NCI-H2081 treated with DMSO at 0.1 percent for 48 hours (cell line): ENCODE results near the gene TRAPPC10.

ENCODE experiments used
- DNase-seq: peaks from one replicate; lab custom pipeline; 2025; lab: John Stamatoyannopoulos, UW

TRAPPC10 gene

DNA sequence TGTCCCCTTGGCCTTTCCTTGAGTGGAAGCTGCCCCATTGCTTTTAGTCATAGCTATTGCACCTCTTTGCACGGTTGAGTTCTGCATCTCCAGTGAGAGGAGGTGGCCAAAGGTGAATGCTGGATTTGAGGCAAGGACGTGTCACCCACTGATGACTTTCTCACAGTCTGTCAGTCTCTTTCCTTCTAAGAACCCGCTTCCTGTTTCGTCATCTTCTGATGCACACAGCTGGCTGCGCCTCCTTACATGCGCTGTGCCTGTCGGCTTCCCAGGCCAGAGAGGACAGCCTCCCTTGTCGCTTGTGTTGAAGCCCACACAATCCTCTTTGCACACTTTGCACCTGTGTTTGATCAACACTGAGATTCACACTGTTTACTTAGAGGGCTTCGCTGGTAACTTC, 53.3 kb downstream of the TRAPPC10 start:
- no peak for DNase-seq

GRCh38 chr21:44066116-44066515, 54.0 kb downstream of the TRAPPC10 start:
- no peak for DNase-seq

- no peak for DNase-seq
Measured at GRCh38 chr21:44067011-44067839, 55.1 kb downstream of the TRAPPC10 start.

DNA sequence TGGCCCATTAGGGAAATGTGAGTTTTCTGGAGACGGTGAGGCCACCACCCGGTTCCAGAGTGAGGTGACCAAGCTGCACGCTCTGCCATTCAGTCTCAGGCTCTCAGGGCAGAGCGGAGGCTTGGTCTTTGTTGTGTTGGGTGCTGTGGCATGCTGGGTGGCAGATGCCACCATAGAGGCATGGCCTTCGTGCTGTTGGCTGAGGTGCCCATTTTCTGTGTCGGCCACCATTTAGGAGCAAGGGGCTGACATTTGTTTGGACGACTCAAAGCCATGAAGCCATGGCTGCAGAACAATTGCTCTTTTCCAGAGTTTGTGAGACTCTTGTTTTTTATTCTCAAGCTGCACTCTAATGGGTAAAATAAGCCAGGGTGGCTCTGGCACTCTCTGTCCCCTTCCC, 58.3 kb downstream of the TRAPPC10 start:
- no peak for DNase-seq

- DNase-seq, result no peak
Measured at GRCh38 chr21:44071359-44072104, 59.4 kb downstream of the TRAPPC10 start.

DNA sequence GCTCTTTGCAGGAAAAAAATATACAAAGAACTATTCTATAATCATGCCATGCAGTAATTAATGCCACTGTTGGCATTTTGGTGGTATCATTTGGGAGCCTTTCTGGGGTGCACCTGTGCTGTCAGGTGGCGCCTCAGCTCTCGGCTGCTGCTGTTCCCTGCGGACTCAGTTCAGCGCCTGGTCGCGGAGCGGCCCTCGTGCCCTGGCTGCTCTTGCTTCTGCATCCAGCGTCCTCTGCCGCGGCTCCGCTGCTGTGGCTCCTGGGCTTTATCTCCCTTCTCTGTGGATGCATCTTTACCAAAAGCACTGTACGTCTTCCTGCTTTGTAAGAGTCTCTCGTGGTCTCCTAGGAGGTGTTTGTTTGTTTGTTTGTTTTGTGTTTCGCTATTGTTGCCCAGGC, 60.0 kb downstream of the TRAPPC10 start:
- DNase-seq, result no peak

- DNase-seq, result no peak
Measured at GRCh38 chr21:44074315-44074958, 62.3 kb downstream of the TRAPPC10 start.

- DNase-seq, result no peak
Measured at GRCh38 chr21:44076316-44076715, 64.2 kb downstream of the TRAPPC10 start.

DNA sequence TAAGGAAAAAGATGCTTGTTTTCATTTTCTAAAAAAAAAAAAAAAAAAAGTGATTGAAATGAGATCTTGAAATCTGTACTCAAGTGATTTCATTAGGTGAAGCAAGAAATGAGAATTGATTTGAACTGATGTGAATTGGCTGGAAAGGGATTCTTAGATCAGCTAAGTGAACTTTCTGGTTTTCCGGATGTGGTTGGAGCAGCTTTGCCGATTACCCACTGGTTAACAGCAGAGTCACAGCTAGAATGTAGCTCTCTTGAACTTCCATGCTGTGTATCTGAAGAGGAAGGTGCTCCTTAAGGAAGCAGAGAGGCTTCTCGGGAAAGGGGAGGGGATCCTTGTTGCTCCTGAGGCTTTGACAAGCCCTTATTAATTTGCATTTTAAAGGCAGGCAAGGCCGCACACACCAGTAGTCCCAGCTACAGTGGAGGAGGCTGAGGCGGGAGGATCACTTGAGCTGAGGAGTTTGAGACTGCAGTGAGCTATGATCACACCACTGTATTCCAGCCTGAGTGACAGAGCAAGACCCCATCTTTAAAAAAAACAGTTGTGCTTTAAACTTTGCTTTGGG, 66.4 kb downstream of the TRAPPC10 start:
- DNase-seq, result no peak

GRCh38 chr21:44079446-44079845, 67.3 kb downstream of the TRAPPC10 start:
- DNase-seq, result no peak

- no peak for DNase-seq
Measured at GRCh38 chr21:44079846-44080245, 67.7 kb downstream of the TRAPPC10 start.

DNA sequence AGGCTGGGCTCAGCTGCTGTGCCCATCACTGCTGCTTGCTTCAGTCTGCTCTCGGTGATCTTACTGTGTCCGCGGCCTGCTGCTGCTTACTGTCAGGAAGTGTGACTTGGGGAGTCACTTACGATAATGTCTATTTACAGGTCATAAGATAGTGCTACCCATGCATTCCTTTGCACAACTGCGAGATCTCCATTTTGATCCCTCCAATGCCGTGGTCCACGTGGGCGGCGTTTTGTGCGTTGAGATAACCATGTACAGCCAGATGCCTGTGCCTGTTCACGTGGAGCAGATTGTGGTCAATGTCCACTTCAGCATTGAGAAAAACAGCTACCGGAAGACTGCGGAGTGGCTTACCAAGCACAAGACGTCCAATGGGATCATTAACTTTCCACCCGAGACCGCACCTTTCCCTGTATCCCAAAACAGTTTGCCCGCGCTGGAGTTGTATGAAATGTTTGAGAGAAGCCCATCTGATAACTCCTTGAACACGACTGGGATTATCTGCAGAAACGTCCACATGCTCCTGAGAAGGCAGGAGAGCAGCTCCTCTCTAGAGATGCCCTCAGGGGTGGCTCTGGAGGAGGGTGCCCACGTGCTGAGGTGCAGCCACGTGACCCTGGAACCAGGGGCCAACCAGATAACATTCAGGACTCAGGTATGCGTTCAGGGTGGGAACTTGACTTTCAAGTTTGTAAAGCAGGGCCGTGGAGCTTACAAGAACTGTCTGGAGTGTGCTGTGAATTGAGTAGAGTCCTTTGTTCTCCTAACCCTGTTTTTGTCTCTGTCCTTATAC, 70.7 kb downstream of the TRAPPC10 start:
- no peak for DNase-seq

GRCh38 chr21:44083631-44084291, 71.7 kb downstream of the TRAPPC10 start:
- no peak for DNase-seq

DNA sequence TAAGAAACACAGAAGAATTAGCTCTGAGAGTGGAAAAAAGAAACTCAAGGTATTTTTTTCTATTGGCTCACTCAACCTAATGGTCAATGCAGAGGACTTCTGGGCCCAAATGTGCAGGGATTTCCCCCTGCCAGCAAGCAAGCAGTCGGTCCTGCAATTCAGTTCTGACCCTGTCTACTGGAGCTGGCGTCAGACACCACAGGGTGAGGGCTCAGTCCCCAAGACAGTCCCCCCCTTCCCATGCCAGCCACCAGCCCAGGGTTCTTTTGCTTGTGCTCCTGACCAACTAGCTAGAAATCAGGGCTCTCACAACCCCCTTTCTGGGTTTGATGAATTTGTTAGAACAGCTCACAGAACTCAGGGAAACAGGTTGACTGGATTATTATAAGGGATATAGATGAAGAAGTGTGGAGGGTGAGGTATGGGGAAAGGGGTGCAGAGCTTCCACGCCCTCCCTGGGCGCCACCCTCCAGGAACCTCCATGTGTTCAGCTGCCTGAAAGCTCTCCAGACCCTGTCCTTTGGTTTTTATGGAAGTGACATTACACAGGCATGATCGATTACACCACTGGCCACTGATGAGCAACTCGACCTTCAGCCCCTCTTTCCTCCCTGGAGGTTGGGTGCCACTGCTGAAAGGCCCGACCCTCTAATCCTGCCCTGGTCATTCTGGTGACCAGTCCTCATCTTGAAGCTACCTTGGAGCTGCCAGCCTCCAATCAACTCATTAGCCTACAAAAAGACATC, 72.6 kb downstream of the TRAPPC10 start:
- DNase-seq, result no peak

DNA sequence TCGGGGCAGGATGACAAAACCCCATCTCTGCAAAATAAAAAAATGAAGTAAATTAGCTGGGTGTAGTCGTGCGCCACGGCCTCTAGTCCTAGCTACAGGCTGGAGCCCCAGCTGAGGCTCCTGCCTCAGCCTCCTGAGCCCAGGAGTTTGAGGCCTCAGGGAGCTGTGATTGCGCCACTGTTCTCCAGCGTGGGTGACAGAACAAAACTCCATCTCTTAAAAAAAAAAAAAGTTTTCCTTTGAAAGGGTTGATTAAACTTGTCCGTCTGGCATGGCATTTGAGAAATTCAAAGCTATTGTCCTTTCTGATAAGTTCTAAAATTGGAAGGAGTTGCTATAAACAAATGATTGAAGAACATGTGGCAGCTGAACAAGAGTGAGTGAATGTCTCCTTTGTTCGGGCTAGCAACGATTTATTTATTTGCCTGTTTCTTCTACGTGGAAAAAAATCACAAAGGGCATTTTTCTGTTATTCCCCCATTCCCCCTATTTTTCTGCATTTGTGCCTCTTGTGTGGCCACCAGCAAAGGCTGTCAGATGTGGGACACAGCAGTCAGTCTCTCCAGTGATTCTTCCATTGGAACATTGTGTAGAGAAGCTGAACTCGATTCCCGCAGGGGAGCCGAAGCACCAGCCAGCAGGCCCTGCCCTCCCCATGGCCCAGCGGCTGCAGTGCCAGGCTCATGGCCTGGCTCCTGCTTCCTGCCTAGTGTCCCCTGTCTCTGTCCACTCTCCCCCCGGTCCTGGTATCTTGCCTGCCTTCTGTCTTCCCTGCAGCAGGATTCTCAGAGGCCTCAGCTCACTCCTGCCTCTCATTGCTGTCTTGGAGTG, 73.6 kb downstream of the TRAPPC10 start:
- no peak for DNase-seq

- no peak for DNase-seq
Measured at GRCh38 chr21:44086636-44087425, 74.7 kb downstream of the TRAPPC10 start.

GRCh38 chr21:44087426-44088400, 75.6 kb downstream of the TRAPPC10 start:
- no peak for DNase-seq

DNA sequence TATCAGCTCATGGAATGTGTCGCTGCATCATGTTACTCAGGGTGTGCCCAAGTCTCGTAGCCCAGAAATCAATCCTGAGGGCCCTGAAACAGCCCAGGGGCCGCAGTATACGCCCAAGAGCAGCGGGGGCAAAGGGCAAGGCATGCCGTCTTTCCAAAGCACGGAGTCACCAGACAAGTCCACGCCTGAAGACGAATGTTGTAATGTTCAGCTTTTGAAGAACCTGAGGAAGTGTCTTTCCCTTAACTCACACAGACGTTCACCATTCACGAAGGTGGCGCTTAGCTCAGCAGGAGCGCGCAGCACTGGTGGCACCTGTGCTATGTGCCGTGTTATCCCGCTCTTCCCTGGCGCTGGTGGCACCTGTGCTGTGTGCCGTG, 76.3 kb downstream of the TRAPPC10 start:
- DNase-seq, result no peak
